Hematopoietic multipotent progenitor cell (in vitro differentiated cells): ENCODE data around the gene DSCAM. TPM values are rescaled to one million over a fixed set of nuclear protein-coding genes. Genes with fewer than 3 reads are reported as not detected.

Experiments
- DNase-seq, 3 donors: peaks; one replicate each; pipeline ENCODE4 v3.0.0-alpha.2; 2011 to 2015; ENCODE audit warnings: low read depth in 2 of 3, low spot score in 2 of 3
- total RNA-seq: library from RNA; depleted of rRNA; stranded (reverse); fragments of >200 nt; gene quantifications from one replicate; pipeline ENCODE4 v1.2.3, GENCODE V29; 2012

Gene DSCAM
- total RNA-seq, 1 donor = not detected

DNA sequence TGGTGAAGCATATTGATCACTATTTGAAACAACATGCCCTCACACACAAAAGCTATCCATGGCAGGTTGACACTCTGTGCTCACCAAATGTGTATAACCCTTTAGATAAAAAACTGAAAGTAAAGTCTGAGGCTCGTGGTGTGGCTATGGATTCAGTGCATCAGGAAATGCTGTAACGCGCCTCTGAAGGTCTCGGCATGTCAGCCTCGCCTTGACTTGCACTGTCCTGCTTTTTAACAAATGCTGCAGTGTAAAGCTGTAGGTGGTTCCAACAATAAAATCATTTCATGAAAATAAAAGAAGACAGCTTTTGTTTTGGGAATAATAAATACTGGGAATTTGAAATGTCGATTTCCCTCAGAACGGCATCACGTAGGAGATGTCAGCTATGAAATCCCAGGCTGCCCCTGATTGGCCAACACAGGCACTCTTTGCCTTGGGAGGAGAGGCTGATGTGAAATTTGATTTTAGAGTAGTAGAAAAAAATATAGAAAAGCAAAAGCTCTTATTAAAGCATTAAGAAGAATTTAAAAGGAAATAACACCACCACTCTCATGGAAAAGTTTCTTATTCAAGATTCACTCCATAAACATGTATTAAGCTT, 168.2 kb downstream of the DSCAM start:
- DNase-seq = no peak

DNA sequence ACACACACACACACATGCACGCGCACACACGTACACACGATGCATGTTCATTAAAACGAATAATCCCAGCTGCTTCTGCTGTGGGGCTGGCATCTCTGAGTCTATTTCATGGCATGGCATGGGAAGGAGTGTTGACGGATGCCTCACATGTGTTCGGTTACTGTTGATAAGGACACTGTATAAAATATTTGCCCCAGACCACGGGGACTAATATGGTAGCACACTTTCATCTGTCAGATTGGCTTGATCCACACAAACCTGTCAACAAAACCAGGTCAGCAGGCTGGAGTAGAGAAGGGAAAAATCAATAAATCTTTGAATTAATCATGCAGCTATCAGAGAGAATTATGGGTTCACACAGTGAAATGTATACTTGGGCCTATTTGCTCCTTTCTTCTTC, 171.9 kb downstream of the DSCAM start:
- DNase-seq = no peak

DNA sequence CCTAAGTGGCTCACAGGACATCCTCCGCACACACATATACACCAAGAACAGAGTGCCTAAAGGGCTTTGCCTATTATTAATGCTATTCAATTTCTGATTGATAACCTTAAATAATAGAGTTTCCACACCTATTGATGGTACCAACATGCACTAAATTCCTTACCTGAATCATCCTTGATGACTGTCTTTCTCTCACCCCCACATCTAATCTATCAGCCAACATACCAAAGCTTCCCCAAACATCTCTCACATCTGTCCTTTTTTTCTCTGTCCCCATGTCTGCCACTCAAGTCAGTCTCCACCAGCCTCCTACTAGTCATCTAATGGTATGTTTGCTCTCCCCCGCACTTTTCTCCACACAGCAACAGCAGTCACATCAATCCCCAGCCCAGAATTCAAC, 174.4 kb downstream of the DSCAM start:
- no peak for DNase-seq

DNA sequence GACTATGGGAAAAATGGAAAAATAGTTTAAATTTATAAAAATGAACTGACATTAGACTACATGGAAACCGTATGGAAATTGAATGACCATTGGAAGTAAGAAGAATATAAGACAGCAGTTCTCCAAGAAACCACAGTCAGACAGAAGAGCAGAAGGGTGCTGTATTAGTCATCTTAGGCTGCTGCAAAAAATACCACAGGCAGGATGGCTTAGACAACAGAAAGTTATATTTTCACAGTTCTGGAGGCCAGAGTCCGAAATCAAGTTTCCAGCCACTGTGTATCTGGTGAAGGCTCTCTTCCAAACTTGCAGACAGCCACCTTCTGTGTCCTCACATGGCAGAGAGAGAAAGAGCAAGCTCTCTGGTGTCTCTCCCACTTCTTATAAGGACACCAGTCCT, 175.2 kb downstream of the DSCAM start:
- no peak for DNase-seq

DNA sequence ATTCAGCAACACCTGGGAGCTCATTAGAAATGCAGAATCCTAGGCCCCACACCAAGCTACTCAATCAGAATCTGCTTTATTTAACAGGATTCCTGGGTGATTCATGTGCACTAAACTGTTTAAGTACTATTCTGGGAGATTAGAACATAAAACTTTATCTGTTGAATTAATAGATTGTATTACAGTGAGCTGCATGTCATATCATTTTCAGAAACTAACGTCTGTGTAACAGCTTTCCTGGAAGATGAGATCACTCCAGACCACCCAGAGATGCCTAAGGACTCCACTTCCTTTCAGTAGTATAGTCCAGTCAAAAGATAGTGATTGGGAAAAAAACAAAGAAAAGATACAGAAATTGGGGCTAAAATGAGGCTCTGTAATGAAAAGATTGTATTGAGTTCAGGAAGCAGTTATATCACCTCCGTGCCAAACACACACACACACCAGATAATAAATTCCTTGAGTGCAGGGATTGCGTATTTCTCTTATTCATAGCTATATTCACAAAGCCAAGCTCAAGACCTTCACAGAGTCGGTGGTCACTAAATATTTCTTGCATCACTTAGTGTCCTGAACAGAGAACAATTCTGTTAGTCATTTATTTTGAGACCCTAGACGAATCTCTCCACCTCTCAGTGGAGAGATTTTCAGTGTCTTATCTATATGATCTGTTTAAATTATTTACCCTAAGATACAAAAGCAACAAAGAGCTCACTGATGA, 178.2 kb downstream of the DSCAM start:
- no peak for DNase-seq

DNA sequence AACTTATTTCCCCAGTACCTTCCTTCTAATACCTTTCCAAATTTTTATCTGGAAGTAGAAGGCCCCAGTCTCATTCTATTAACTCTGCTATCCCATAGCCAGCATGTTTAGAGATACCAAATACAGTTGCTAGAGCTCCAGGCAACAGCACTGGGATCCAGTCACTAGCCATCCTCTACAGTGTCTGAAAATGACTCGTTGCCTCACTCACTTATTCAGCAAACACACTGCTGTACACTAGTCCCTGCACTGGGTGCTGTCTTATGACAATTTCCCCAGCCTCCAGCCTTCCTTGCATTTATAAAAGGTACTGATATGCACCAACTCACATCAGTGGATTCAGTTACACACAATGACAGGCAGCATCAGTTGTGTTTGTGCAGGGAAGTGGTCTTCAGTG, 179.0 kb downstream of the DSCAM start:
- no peak for DNase-seq

DNA sequence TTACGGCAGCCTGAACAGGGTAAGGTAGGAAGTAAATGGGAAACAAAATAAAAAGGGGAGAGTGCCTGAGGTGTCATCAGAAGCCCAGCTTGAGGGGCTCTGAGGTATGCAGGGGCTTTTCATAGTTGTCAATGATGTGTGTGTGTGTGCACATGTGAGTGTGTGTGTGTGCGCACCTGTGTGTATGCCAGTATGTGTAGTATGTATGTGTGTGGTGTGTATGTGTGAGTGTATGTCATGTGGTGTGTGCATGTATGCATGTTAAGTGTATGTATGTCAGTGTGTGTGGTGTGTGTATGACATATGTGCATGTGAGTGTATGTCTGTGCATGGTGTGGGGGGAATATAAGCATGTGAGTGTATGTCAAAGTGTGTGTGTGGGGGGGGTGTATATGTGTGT, 184.1 kb downstream of the DSCAM start:
- no peak for DNase-seq

DNA sequence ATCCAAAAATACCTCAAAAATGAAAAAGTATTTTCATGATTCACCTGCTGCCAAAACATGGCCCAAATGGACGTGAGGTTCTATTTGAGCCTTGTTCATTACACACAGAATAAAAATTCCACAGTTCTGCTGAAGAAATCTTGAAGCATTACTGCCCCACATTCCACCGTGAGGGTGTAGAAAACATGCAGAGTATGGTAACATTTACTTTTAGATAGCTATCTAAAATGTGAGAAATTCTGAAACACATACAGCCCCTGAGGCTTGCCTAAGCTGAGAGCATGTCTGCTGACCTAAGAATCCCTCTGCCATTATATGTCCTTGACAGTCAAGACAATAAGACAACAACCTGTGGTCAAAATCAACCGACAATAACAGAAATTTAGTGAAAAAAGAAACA, 186.5 kb downstream of the DSCAM start:
- DNase-seq = no peak

DNA sequence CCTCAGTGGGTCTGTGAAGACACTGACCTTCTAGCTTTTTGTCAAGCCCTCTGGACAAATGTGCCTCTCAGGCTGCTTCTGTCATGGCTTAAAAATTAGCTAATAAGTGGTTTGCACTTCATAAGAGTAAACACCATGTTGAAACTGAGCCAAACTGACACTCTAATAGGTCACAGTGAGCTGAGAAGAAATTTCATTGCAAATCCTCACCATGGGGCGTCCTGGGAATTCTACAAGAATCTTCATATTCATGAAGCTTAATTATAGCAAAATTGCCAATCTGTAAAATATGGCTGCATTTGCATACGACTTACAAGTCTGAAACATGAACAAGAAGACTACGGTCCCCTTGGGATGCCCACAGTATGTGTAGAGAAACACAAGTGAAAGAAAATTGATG, 188.6 kb downstream of the DSCAM start:
- no peak for DNase-seq

DNA sequence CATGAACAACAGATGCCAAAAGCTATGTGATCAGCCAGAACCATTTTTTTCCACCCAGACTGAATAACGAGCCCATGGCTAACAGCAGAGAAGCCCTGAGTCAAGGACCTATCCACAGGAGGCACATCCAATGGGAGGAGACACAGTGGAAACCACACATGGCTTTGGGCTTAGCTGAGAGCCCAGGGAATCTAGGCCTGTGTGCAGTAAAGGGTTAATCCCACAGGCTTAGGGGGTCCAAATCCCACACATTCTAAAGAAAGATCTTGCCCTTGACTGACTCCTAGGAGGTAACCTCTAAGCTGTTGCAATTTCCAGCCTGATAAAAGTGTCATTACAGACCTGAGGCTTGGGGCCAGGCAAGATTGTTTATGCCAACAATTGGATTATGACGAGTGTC, 194.5 kb downstream of the DSCAM start:
- DNase-seq = no peak

DNA sequence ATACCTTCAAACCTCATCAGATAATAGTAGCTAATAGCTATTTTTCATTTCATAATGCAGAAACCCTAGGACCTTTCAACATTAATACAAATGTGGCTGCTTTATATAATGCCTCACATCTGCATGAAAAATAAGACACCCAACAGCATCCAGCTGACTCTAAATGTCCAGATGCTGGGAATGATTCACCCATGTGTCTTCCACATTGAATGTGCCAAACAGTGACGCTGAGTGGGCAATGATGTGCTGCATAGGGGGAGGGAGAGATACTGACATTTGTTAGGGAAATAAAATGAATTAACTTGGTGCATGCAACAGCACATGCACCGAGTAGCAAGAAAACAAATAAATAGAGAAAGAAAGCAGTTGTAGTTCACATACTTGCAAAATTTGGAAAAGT, 199.3 kb downstream of the DSCAM start:
- DNase-seq = no peak

DNA sequence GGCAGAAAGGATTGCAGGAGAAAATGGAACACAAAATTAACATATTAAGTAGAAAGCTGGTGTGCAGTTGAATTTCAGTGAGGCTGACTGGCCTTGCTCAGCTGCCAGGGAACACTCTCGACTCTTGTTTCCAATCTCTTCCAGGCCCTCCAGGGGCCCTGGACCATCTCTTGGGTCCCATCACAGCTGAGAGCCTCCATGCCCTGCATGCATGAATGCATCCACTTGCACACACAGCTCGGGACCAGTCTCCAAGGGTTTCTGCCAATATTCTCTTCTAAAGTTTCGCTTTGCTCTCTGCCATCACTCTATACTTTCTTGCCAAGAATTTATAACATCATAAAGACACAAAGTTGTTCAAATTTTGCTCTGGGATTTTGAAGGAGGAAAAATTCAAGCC, 200.3 kb downstream of the DSCAM start:
- no peak for DNase-seq

DNA sequence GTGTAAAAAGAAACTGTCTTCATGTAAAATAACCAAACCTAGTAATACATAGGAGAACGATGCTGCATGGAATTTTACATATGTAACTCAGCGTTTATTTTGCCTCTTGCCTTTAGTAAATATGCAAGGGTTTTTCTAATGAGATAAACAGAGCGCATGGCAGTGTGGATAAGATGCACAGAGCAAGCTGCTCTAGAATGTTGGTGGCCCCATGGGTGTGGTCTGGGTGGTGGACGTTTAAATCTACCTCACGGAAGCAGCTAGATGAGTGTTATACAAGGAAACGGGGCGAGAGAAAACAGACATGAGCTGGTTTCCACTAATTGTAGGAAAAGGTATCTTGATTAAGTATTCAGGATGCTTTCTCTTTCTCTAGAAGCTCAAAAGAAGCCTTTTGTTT, 205.9 kb downstream of the DSCAM start:
- no peak for DNase-seq

DNA sequence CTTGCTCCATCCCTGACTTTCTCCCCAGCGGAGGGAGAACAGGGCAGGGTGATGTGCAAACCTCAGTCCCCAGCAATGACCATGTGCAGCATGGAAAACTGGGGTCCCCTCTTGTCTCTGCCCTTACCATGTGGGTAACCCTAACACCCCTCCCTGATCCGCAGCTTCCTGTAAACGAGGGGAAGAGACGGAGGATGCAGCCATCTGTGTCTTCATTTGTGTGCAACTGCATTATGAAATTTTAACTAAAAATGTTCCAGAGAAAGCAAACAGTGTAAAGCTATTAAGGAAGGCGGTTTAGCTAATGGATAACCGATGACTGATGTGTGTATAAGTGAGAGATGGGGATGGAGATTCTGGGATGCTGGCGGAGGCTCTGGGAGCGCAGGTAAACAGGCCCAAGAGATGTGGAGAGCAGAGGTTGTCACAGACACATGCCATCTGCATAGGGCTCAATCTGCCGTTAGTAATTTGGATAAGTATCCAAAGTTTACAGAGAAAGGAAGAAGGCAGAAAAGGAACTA, 206.6 kb downstream of the DSCAM start:
- no peak for DNase-seq

DNA sequence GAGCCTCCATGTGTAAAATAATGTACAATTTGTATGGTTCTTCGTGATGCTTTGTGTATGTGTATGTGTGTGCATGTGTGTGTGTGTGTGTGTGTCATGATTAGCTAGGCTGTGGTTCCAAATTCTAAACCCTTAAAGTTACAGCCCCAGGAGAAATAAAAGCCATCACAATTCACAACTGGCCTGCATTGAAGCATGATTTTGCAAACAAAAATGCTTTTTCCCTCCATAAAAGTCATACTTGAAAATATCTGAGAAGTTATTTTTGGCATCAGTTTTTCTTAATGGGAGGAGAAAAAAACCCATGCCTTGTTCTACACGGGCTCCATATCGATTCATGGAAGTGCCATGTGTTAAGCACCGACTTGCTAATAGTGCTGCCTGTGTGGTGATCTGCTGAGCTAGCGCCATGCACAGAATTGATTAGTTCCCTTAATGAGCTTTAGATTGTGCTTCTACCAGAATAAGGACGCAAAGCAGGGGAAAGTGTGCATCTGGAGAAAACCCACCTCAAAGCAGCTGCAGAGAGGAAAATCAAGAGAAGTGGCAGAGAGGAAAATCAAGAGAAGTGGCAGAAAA, 207.3 kb downstream of the DSCAM start:
- DNase-seq = no peak

DNA sequence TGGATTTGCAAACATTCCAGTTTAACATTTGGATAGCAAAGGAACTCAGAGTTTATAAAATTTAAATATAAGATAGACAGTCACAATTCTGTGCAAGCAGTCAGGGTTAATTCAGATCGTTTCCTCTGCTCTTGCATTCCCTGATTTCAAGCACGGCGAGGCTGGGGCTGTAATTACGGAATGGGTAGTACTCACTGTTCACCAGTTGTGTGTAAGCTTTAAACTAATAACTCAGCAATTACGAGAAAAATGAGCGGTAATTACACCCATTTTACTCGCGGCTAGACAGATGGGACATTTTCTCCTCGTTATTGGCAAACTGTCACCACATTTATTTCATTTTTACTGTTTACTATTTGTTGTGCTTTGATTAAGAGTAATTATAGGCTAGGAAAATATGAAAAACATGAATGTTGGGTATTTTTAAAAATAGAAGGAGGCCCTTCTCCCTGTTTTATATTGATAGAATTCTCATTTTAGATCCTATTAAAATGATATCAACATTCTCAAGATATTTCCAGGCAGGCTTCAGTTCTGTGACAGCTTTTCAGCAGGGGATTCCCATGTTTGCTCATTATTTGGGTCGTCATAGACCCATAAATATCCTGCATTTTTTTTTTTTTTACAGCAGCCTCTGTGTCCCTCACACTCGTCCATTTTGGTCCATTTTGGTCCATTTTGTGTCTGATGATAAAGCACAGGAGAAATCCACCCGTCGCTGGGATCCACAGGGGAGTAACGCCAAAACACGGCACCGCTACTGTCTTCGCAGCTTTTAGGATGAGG, 208.3 kb downstream of the DSCAM start:
- no peak for DNase-seq

DNA sequence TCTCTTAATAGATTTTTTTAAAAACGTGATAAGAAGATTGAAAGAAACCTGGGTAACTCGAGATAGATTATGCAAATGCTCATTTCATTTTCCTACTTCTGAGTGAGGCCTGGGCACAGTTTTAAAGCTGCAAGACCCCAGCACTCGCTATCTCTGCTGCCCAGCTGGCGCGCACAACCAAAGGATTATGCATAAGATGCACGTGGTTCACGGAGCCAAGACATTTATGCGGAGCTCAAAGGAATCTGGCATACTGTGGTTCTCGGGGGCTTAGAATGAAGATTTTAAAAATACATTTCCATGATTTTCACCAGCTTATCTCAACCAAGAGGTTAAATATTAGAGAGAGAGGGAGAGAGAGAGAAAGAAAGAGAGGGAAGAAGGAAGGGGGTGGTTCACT, 210.9 kb downstream of the DSCAM start:
- no peak for DNase-seq

DNA sequence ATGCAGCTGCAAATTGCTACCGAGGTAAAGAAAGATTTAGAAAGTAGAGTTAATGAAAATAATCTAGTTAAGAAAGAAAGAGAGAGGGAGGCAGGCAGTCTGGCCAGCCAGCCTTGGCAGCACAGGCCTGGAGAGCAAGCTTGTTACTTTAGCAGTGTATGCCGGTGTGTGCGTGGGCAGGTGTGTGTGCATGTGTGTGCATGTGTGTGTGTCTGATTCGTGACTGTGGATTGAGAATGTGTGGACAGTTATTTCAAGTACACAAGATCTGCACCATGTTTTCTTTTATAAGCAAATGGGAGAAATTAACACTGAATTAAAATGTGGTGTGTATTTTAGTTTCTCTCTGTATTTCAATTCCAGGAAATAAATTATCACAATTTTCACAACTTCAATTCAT, 211.6 kb downstream of the DSCAM start:
- DNase-seq = no peak

DNA sequence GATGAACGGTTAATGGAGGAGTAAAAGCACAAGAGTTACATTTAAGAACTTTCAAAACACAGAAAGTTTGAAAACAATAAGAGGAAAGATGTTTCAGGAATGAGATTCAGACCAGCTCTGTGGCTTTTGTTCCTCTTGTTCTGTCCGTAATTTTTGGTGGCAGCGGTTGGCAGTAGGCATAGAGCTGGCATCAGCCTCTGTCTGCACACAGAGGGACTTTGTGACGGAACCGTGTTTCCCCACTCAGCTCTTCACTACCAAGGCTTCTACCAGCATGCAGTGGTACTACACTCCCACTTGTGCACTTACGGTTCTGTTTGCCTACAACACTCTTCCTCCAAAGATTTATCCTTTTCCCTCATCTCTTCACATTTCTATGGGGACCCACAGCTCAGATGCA, 212.8 kb downstream of the DSCAM start:
- no peak for DNase-seq

DNA sequence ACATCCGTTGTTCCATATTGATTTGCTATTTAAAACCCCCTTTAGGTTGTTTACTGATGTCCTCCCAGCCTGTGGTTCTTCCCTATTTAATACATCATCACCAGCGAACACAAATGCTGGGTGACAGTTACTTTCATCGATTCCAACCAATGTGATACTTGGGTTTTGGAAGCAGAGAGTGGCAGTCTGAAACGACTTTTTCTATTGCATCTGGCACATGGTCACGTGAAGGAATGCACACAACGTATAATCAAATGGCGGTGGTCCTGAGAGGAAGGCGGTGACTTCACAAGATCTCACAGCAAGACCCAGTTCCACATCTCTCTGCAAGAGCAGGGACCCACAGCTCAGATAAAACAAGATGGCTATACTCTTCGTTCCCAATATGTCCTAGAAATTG, 213.9 kb downstream of the DSCAM start:
- DNase-seq = no peak

DNA sequence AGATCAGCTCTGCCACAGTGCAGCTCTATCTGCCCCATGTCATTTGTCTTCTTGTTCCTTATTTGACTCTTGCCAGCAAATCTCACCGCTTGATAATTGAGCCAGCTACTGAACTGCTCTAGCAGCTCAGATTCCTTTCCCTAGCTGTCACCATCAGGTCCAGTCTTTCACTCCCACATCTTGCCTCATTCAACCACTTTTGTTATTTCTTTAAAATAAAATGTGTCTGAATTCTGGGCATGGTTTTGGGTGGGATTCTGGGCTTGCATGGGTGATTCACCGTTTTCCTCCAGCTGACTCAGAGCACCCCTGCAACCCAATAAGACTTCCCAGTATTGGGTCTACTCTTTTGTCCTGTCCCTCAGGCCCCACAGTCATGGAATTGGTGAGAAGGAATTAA, 215.7 kb downstream of the DSCAM start:
- no peak for DNase-seq

DNA sequence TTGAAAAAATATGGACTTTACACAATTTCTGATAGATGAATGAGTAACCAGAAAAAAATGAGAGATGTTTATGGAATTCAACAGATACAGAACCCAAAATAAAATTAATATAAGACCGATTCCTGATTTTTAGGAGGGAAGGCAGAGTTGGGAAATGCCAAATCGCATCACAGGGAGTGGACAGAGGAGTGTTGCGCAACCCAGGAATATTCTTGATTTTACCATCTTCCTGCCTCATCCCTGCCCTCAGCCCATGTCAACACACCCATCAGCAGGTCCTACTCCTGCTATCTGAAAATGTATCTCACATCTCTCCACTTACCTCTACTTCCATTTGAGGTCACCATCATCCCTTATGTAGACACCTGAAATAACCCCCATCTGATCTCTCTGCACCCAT, 221.0 kb downstream of the DSCAM start:
- DNase-seq = no peak
